ENCODE results near the gene MAST1.
"Not testable (repeated sequence)": the region's sequence is repeated elsewhere in the genome, so short reads cannot be mapped to it uniquely, and the experiment has no call there.

Gene MAST1

DNA sequence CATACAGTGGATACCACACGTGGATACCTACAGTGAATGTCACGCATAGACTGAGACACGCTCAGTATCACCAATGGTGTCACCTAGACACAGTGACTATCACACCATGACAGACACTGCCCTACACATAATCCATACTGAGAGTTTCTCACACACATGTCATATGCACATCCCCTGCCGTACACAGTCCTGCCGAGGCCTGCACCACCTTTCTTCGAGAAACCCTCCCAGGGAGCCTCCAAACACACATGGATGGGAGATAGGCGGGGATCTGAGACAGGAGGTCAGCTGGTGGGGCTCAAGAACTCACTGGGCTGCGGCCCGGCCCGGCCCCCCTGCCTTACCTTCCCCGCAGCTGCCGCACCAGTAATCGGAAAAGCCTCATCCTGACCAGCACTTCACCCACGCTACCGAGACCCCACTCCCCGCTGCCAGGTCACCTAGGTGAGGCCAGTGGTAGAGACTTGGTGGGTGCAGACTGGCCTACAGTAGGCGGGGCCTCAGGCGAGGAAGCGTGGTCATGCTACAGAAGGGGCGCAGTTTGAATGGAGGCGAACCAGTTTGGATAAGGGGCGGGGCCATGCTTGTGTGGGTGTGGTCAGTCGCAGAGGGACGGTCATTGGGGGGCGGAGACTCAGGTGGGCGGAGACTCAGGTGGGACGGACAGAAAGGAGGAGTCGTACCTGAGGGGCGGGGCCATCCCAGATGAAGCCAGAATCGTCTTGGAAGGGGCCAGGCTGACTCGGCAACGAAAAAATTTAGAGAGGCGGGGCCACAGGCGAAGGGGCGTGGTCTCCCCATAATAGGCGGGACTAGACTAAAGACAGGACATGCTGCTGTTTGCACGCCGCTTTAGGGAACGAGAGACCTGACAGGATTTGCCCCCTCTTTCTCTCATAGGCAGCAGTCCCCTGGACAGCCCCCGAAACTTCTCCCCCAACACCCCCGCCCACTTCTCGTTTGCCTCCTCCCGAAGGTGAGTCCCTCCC lies 2.1 kb downstream of the MAST1 start:
- no peak for DNase-seq (ENCODE audit: low read depth, low spot score)

DNA sequence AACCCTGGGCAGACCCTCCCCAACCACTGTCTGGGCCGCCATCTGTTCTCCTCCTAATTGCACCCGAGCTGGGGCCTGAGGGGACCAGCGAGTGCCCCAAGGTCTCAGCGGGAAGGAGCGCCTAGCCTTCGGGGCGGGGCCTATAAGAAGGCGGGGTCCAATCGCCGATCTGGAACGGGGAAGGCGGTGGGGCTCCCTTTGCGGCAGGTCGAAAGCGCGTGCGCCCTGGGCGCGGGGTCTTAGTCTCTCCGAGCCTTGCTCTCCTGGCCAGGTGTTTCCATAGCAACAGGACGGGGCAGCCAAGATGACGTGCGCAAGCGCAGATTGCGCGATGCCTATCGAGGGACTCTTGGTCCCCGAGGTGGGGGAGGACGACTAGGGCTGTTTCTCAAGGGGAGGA lies 2.8 kb downstream of the MAST1 start:
- DNase-seq (ENCODE audit: low read depth, low spot score): no peak

DNA sequence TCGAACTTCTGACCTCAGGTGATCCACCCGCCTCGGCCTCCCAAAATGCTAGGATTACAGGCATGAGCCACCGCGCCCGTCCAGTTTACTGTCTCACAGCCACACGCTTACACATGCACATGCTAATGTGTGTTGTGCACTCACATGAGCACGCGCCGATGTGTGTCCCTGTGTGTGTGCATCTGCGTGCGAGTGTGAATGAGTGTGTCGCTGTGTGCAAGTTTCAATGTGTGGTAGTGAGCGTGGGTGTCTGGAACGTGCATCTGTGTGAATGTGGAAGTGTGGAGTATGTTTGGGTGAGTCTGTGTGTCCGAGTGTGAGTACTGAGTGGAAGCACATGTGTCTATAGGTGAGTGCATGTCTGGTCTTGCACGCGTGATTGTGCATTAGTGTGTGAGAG lies 4.2 kb downstream of the MAST1 start:
- no peak for DNase-seq (ENCODE audit: low read depth, low spot score)

- DNase-seq (ENCODE audit: low read depth, low spot score): no peak
These were observed 5.0 kb downstream of the MAST1 start for GRCh38 chr19:12843328-12843727.

GRCh38 chr19:12843999-12844732 lies 5.9 kb downstream of the MAST1 start:
- no peak for DNase-seq (ENCODE audit: low read depth, low spot score)

- not testable (repeated sequence) for DNase-seq (ENCODE audit: low read depth, low spot score)
These were observed 8.3 kb downstream of the MAST1 start for GRCh38 chr19:12846613-12847012.

DNA sequence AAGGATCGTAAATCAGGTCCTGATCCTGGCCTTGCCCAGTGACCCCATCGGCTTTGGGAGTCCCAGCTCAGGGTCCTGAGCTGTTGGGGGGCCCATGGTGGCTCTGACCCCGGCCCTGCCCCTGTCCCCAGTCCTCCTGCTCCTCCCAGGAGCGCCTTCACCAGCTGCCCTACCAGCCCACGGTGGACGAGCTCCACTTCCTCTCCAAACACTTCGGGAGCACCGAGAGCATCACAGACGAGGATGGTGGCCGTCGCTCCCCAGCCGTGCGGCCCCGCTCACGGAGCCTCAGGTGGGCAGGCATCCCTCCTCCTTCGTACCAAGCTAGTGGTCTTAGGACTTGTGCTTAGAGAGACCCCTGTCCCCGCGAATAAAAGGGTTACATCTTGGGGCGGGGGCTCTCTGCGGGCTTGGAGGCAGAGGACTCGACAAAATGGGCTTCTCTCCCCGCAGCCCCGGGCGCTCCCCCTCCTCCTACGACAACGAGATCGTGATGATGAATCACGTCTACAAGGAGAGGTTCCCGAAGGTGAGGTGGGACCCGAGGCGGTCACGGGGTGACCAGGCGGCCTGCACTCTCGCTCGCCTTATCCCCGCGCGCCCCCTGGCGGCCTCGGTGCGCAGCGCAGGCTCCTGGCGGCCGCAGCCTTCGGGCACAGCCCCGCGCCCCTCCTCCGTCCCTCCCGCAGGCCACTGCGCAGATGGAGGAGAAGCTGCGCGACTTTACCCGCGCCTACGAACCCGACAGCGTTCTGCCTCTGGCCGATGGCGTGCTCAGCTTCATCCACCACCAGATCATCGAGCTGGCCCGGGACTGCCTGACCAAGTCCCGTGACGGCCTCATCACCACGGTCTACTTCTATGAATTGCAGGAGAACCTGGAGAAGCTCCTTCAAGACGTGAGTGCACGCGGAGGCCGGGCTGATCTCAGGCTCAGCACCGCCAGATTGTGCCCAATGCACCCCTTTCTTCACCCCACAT lies 9.1 kb downstream of the MAST1 start:
- DNase-seq (ENCODE audit: low read depth, low spot score): no peak

DNA sequence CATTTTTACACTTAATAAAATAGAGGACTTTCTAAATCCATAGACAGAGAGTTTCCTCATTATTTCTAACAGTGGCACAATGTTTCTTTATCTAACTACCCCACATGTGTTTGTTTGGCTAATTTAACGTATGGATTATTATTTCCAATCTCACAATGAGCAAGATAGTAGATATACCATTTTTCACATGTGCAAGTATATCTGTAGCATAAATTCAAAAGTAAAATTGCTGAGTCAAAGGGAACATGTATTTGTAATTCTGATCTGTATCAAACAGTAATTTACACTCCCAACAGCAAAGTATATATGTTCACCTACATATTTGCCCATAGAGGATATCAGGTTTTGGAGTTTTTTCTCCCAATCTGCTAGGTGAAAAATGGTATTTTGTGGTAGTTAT lies 18.3 kb downstream of the MAST1 start:
- DNase-seq (ENCODE audit: low read depth, low spot score): no peak

GRCh38 chr19:12858041-12858928 lies 20.0 kb downstream of the MAST1 start:
- no peak for DNase-seq (ENCODE audit: low read depth, low spot score)

DNA sequence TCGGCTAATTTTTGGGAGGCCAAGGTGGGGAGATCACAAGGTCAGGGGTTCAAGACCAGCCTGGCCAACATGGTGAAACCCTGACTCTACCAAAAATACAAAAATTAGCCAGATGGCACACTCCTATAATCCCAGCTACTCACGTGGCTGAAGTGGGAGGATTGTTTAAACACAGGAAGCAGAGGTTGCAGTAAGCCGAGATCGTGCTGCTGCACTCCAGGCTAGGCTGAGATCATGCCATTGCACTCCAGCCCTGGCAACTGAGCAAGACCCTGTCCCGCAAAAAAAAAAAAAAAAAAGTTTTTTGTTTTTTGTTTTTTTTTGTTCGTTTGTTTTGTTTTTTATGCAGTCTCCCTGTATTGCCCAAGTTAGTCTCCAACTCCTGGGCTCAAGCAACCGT lies 21.2 kb downstream of the MAST1 start:
- no peak for DNase-seq (ENCODE audit: low read depth, low spot score)

DNA sequence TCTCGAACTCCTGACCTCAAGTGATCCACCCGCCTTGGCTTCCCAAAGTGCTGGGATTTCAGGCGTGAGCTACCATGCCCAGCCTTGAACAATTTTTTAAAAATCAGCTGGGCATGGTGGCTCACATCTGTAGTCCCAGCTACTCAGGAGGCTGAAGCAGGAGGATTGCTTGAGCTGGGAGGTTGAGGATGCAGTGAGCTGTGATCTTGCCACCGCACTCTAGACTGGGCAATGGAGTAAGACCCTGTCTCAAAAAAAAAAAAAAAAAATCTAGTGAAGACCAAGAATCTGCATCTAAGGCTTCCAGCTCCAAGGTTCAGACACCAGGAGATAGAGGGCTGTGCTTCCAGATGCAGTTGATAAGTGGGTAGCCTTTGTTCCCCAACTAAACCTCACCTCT lies 25.8 kb downstream of the MAST1 start:
- DNase-seq (ENCODE audit: low read depth, low spot score): no peak

GRCh38 chr19:12864721-12865715 lies 26.7 kb downstream of the MAST1 start:
- DNase-seq (ENCODE audit: low read depth, low spot score): no peak

GRCh38 chr19:12865746-12866415 lies 27.6 kb downstream of the MAST1 start:
- DNase-seq (ENCODE audit: low read depth, low spot score): no peak

DNA sequence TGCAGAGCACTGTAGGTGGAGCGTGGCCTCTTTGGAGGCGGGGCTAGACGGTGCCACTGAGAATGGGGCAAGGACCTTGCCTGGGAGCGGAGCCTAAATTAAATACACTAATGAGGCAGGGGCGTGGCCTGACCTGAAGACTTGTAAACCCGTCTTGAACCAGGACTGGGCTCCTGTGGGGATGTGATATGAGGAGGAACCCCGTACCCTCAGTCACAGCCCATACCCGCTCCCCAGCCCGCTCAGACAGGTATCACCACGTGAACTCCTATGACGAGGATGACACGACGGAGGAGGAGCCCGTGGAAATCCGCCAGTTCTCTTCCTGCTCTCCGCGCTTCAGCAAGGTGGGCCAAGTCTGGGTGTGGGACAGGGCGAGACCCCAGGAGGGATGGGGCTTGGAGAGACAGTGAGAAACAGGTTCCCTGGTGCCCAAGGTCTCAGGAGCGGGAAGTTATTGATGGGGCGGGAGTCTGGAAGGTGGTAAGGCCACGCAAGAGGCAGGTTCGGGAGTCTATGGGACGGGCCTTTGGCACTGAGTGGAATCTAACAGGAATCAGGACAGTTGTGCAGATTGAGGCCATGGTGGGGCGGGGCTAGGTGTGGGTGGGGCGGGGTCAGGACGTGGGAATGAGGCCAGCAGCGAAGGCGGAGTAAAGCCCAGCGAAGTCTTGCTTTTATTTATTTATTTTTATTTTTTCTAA lies 28.3 kb downstream of the MAST1 start:
- DNase-seq (ENCODE audit: low read depth, low spot score): no peak

DNA sequence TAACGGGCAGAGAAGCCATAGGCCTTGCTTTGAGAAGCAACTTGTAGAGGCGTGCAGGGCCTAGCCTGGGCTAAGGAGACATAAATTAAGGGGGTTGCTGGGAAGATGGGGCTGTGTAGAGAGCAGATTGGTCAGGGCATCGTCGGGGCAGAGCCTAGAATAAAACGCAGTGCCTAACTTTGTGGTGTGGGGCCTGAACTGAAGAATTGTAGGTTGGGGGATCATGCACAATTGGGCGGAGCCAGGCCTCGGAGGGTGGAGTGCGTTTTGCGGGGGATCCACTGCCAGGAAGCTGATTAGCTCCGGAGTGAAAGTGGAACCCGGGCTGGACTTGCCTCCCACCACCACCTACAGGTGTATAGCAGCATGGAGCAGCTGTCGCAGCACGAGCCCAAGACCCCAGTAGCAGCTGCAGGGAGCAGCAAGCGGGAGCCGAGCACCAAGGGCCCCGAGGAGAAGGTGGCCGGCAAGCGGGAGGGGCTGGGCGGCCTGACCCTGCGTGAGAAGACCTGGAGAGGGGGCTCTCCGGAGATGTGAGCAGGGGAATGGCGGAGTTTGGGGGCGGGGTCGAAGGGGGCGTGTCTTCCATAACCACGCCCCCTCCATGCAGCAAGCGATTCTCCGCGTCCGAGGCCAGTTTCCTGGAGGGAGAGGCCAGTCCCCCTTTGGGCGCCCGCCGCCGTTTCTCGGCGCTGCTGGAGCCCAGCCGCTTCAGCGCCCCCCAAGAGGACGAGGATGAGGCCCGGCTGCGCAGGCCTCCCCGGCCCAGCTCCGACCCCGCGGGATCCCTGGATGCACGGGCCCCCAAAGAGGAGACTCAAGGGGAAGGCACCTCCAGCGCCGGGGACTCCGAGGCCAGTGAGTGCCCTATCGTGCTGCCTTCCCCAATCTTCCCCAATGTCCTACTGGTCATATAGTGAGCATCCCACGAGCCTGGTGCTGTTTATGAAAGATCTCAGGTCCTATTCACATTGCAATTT lies 29.1 kb downstream of the MAST1 start:
- no peak for DNase-seq (ENCODE audit: low read depth, low spot score)

DNA sequence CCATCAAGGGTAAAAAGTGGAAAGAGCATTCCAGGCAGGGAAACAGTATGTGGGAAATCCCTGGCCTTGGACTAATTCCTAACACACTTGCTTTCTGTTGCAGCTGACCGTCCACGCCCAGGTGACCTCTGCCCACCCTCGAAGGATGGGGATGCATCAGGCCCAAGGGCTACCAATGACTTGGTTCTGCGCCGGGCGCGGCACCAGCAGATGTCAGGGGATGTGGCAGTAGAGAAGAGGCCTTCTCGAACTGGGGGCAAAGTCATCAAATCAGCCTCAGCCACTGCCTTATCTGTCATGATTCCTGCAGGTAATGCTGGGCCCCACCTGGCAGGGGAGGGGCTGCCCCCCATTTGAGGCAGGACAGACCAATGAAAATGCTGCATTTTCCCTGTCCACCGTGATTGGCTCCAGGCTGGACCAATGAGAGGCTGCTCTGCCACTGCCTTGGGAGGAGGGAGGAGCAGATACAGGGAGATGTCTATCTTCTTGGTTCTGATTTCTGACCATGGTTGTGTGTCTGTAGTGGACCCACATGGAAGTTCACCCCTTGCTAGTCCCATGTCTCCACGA lies 30.3 kb downstream of the MAST1 start:
- DNase-seq (ENCODE audit: low read depth, low spot score): no peak

- DNase-seq (ENCODE audit: low read depth, low spot score): no peak
These were observed 33.4 kb downstream of the MAST1 start for GRCh38 chr19:12871681-12872080.
